Right ventricle myocardium inferior (tissue), 1 donor: Measurements from ENCODE around the gene PSMB10. TPM values are rescaled to one million over a fixed set of nuclear protein-coding genes. Genes with fewer than 3 reads are reported as not detected.

Source experiments
- ATAC-seq: fragments of 200-7000 bp; cut with Tn5 transposase; one replicate; pipeline ENCODE4 v1.9.1; 2020; ENCODE audit warnings: mild to moderate bottlenecking, moderate library complexity
- DNase-seq: peaks from one replicate; pipeline ENCODE4 v3.0.0; 2021; ENCODE audit errors: missing footprints
- intact Hi-C: fragments of 100-400 bp; cut with DNase I; formaldehyde crosslinking; loops from one replicate; pipeline ENCODE4 v1.11.0; 2022
- total RNA-seq: library from RNA; stranded (reverse); fragmentation: NEBNext Ultra II Directional; extraction: Animal tissue kit (Norgen Biotek cat#: 25700); gene quantifications from one replicate; pipeline ENCODE4 v1.2.1, GENCODE V29; 2021
- donor health status: DM: no; HTN: yes; CAD: no; lungs with severe emphysema.

PSMB10 gene
- total RNA-seq, 1 donor from 2014 or later, result 59.3 TPM

DNA sequence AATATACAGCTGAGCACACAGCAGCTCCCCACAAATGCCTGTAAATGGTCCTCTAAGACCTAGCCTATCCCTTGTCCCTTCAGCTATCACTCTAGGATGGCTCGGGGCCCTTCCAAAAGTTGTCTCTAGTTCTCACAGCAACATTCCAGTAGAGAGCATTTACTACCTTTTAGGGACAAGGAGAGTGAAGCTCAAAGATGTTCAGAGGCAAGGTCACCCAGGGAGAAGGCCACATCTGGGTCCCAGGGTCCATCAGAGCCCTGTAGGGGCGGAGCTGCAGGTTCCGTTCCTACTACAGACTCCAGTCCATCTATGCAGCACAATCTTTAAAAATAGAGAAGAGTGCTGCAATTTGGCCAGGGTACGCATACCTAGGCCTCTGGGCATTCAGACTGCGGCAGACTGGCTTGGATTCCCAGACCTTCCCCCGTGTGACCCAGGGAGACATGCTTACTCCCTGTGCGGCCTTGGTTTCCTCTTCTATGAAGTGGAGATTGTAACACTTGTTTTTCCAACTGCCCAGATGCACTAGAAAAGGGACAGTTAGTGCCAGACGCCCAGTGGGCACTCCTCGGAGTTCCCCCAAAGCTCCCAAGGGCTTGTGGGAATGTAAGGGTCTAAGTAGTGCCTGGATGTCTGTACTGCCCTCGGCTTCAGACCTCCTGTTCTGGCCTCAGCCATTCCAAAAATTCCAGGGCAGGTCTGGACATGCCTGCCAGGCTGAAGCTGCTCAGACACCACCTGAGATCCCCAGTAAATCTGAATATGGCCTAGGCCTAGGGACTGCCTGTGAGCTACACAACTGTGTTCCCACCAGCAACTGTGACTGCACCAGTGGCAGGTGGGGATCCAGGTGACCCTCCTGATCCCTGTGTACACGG is 29.3 kb upstream of the PSMB10 start:
- no peak for DNase-seq
- intact Hi-C loops, result no loop called here
- ATAC-seq, result peak; percentile 6

DNA sequence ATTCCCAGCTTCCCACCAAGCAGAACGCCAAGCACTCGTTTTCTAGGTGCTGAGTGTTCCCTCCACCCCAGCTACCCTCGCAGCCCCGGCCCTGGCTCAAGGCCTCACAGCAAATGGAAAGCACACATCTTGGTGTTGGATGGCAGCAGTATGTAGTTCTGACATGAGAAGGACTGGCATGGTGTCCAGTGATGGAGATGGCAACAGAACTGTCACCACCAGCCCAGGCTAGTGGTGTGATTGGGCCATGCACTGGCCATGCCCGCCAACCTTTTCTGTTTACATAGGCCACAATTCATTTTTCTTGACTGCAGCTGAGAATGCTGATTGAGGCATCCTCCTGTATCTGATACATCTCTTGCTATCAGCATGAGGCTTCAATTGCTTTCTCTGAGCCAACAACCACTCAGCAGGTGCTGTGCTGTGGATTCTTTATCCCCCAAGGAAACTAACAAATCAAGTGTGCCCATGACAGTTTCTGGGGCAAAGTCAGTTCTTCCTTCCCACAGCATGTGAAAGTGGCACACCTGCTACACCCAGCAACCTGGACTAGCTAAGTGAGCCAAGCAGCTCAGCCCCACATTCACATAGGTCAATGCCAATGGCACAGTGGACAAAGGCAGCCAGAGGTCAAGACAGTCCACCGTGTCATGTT is 28.0 kb upstream of the PSMB10 start:
- ATAC-seq (no peak), DNase-seq (no peak)
- intact Hi-C loops, result no loop called here

GRCh38 chr16:67963662-67964321 is 27.1 kb upstream of the PSMB10 start:
- ATAC-seq, result no peak
- intact Hi-C loops, result no loop called here
- no peak for DNase-seq

- intact Hi-C loops, result no loop called here
- peak; percentile 7 for ATAC-seq
- no peak for DNase-seq
Observed at GRCh38 chr16:67963292-67963661, 26.6 kb upstream of the PSMB10 start.

DNA sequence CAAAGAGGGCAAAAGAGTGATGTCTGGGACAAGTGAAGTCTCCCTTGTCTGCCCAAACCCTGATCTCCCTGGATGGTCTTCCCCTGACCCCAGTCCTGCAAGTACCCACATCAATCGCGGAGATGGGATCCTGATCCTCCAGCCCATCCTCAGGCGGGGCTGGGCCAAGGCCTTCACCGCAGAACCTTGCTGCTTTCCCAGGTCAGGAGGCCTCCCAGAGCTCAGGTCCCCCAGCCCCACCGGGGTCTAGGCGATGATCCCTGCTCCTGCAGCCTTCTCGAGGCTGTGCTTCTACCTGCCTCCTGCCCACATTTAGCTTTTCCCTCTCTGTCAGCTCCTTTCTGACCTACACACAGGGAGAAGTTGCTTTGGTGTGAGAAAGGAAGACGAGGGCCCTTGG is 25.5 kb upstream of the PSMB10 start:
- intact Hi-C loops, result no loop called here

DNA sequence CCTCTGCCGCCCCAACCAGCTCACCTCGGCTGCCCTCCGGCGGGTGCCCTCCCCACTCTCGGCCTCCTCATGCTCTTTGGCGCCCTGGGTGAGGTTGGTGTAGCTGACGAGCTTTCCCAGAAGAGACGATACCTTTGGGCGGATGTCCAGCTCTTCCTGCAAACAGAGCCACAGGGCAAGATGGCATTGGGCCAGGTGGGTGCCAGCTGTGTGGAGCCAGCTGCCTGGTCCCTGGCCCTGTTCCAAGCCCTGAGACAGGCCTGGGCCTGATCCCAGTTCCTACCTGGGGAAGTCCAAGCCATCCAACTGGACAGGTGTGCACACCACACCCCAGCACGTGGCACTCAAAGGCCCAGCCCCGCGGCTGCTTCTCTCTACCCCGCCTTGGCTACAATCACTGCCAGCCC is 24.9 kb upstream of the PSMB10 start:
- intact Hi-C loops, result loop anchor here (2.0 kb wide), 1 partner anchor 61 kb away; the partner anchor contains the start of genes DDX28 and DUS2
- ATAC-seq (no peak), DNase-seq (no peak)

More for the DNA sequence above, 25.5 kb upstream of the PSMB10 start:
- no peak for DNase-seq
- ATAC-seq, result no peak

DNA sequence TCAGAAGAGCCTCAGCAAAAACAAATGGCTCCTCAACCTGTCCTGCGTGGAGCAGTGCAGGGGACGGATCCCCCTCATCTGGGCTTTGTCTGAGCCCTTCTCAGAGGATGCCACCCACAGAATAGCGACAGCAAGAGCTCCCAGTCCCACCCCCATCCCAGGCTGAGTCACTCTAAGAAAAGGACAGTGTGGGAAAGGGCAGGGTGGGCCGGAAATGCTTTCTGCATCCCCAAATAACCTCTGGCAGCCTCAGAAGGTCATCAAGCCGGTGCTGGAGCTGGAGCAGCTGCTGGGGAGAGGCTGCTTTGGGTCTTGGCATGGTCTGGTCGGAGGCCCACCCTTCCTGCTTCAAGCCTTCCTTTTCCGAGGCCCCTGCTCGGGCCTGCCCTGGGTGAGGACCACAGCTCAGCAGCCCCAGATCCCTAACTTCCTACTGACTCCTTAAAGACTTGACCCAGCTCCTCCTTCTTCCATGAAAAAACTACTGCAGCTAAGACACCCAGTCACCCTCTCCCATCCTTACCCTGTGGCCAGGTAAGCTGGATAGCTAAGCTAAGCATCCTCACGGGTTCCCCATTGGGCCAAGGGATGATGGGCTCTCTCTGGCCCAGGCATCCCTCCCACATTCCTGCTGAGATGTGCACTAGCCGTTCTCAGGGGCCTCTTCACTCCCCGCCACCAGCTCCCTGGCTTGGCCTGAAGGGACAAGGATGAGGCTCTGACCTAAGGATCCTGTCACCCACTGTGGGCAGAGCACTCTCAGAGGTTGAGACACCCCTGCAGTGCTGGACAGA is 23.1 kb upstream of the PSMB10 start:
- intact Hi-C loops, result loop anchor here (2.0 kb wide), 1 partner anchor 63 kb away; the partner anchor contains the start of genes DDX28 and DUS2
- peak; percentile 77 for ATAC-seq
- DNase-seq, result no peak

DNA sequence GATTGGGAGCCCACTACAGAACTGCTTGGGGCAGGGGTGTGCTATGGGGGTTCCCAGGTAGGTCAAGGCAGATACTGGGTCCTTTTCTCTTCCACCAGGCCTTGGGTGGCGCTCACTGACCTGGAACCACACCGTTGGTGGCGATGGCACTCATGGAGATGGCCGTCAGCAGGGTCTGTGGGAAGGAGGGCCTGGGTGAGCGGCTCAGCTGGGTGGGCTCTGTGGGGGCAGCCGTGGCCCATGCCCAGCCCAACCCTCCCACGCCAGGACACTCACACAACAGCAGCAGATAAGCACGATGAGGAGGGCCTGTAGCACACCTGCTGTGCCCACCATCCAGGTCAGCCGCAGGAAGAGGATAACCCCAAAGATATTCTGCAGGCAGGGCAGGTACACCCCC is 21.0 kb upstream of the PSMB10 start:
- no peak for ATAC-seq
- intact Hi-C loops, result no loop called here
- no peak for DNase-seq

DNA sequence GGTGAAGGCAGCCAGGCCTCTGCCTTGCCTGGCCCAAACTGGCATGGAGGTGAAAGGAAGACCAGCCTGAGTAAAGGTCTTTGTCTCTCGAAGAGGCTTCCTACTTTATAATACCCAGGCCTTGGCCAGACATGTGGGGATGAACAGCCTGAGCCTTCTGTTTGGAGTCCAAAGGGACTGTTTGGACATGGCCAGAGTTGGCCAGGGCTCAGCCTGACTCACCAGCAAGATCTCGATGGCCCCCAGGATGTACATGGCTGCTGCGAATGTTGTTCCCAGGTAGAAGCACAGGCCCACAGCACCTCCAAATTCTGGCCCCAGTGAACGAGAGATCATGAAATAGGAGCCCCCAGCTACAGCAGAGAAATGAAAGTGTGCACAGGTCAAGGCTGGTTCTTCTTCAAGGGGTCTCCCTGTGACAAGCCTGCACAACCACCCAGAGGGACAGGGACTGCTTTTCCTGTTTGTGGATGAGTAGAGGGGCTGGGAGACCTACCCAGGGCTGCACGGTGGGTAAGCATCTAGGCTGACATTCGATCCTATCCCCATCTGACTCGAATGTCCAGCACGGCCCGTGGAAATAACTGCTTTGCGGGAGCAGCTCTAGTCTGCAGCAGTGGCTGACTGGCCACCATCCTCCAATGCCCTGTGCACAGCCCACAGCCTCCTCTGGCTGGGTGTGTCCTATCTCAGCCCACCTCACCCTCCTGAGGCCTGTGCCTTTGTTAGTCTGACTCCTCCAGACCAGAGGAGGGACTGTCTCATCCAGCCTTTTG is 18.0 kb upstream of the PSMB10 start:
- ATAC-seq (no peak), DNase-seq (no peak)
- intact Hi-C loops, result no loop called here

DNA sequence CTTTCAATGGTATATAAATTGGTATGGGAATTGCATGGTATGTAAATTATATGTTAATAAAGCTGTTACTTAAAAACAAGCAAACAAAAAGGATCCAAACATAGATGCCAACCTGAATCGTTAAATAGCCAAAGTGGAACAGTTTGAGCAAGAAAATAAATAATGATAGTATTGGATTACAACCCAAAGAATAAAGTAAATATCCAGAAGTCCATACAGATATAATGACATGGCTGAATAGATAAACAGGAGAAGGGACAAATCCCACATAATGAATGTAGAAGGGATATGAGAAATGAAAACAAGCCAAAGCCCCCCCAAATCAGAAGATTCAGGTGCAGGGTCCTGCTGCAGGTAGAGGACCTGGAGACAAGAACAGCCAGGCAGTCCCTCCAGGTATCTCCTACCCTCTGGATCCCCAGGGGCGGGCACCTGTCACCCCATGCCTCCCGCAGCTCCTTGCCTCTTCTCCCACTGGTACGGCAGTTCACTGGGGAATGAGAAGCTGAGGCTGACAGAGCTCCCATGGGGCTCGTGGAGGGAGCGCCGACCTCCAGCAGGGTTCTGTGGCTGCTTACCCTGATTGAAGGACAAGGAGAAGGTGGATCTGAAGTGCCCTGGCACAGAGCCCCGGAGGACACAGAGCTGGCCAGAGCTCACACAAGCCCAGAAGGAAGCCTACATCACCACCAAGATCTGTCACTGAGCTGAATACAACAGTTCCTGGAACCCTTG is 17.2 kb upstream of the PSMB10 start:
- DNase-seq, result no peak
- no peak for ATAC-seq
- intact Hi-C loops, result no loop called here

DNA sequence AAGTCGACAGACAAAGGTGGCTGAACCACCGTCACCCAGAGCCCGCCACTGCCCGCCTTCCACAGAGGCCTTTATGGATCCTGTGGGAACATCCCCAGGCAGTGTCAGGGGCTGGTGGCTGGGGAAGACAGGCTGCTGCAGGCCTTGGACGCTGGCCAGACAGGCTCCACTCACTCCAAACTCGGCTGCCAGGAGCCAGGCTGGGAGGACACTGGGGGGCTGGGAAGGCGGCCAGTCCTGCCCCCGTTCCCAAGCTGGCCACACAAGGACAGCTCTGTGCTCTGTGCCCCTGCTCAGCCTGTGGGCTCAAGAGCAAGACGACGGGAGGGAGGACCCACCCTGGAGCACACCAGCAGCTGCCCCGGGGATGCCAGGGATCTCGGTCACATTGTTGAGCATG is 14.8 kb upstream of the PSMB10 start:
- intact Hi-C loops, result no loop called here
- peak; percentile 80 for DNase-seq
- peak; percentile 75 for ATAC-seq

- ATAC-seq, result no peak
- no peak for DNase-seq
- intact Hi-C loops, result no loop called here
Observed at GRCh38 chr16:67950335-67950843, 13.7 kb upstream of the PSMB10 start.

DNA sequence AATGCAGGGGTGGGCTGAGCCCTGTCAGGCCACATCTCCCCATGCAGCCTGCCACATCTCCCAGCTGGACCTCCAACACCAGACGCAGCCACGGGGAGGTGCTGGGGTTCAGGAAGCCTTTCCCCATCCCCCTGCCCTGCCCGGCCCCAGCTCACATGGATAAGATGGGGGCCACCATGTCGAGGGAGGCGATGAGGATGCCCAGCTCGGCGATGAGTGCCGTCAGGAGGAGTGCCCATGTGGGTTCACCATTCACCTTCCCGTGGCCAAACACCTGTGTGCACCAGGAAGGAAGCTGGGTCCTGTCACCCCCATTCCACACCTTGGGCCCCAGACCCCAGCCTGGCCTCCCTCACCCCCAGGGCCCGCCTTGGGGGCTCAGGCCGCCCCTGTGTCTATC is 13.0 kb upstream of the PSMB10 start:
- intact Hi-C loops, result no loop called here
- DNase-seq (no peak), ATAC-seq (no peak)

GRCh38 chr16:67948015-67948414 is 11.4 kb upstream of the PSMB10 start:
- DNase-seq, result no peak
- no peak for ATAC-seq
- intact Hi-C loops, result no loop called here

DNA sequence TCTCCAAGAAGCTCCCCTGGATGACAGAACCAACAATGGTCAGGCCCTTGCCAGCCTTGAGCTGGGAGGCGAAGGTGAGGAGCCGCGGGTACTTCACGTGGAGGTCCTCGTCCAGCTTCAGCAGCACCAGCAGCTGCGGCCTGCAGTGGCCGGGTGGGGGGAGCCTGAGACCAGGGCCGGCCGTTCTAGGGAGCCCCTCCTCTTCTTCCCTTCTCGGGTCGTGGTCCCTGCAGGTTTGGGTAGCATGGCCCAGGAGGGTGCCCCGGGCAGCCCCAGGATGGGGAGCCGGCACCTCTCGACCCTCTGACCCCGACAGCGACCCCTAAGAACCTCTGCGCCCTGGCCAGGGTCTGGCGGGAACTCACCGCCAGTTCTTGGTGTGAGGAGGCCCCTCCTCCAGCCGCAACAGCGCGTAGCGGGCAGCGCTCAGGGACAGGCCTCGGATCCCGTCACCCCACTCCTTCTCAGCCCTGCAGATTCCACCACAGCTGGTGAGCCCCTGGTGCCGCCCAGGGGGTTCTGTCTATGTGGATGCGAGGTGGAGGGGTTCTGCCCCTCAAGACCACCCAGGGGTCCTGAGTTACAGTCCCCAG is 10.4 kb upstream of the PSMB10 start:
- no peak for DNase-seq
- ATAC-seq, result no peak
- intact Hi-C loops, result no loop called here

DNA sequence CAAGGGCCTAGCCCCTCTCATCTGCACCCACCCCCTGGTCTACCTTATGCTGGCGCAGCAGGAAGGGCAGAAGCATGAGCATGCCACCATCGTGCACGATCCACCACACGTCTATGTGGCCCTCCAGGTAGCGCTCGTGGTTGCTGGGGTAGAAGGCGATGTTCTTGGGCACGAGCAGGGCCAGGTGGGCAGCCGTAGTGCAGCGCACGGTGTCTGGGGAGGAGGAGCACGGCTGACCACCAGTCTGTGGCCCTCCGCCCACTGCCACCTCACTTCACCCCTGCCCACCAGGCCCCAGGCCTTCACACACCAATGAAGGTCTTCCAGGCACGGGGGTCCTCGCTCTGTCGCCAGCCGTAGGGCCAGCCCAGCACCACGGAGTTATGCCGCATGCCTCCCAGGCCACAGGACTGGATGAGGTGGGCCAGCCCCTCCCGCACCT is 9.5 kb upstream of the PSMB10 start:
- no peak for DNase-seq
- no peak for ATAC-seq
- intact Hi-C loops, result no loop called here

GRCh38 chr16:67945392-67945933 is 8.8 kb upstream of the PSMB10 start:
- ATAC-seq, result no peak
- intact Hi-C loops, result no loop called here
- DNase-seq, result no peak
